Measurements from ENCODE around the gene PLA2G2F. TPM values are rescaled to one million over a fixed set of nuclear protein-coding genes. Genes with fewer than 3 reads are reported as not detected.

PLA2G2F gene
- total RNA-seq, 1 donor from 2014 or later = not detected

DNA sequence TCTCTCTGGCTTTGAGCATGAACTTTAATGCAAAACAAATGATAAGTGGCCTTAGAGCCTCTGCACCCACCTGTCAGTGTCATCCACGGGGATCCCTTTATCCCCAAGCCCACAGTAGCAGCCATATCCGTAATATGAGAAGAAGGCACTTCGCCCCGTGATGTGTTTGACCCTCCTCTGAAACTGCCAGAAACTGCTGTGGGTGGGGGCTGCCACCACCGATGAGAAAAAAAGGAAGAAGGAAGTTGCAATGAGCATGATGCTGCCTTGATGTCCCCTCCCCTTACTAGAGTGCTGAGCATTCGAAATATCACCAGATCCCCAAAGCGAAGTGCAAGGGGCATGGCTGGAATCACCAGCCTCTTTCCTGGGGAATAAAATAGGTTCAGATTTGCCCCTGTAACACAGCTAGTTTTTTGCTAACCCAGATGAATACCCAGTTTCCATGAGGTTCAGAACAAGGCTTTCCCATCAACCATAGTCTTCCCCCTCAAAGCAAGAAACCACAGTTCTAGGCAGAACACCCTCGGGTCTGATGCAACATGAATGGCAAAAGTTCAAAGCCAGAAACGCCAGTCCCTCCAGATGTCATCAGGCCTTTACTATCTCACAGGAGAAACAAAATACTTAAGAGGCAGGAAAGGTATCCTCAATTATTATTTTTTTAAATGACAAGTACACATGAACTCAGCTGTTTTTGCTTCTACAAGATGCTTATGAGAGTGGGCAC is 36.0 kb downstream of the PLA2G2F start:
- no peak overlapping the region for H3K4me3 ChIP-seq
- no peaks in the 10 kb centered on the region for H3K9me3 ChIP-seq
- intact Hi-C loops (cut with DNase I) = no loop called here
- H3K36me3 ChIP-seq = no peaks in the 10 kb centered on the region
- H3K27me3 ChIP-seq = no peaks in the 10 kb centered on the region
- TF ChIP-seq POLR2AphosphoS5 (IDR thresholded peaks at IDR 0.05; ENCODE audit: insufficient read depth in 1 of 2, low read depth in 1 of 2) = no peak
- no peak for DNase-seq (ENCODE audit: extremely low spot score in 2 of 2)
- no peaks in the 10 kb centered on the region for H3K4me1 ChIP-seq
- no peak overlapping the region for H3K27ac ChIP-seq

DNA sequence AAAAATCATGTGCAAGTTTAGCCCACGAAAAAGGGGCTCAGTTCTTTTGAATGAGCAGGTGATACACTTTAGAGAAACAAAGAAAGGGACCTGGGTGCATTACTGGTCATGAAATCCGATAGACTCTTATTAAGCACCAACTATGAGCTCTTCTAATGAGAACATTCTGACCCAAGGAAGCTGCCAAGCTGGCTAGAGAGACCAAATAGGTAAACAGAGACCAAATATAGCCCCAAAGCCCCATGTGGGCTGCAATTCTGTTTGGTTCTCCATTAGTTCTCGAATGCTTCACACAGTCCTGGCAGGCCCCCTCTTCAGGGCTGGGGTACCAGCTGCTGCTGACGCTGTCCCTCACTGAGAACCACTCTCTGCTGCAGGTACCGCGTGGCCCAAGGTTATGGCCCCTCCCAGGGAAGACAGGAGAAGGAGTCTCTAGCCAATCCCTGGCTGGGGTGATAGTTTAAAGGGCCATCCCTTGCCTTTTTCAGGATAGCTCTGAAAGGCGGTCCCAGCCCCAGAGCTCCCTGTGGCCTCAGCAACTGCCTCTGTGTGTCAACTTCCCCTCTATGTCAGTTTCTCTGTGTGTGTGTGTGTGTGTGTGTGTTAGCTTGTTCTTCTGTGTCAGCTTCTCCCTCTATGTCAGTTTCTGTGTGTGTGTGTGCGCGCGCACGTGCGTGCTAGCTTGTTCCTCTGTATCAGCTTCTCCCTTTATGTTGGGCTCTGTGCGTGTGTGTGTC is 39.7 kb downstream of the PLA2G2F start:
- no peaks in the 10 kb centered on the region for H3K9me3 ChIP-seq
- DNase-seq (ENCODE audit: extremely low spot score in 2 of 2) = no peak
- no peak overlapping the region for H3K27ac ChIP-seq
- TF ChIP-seq POLR2A (IDR thresholded peaks at IDR 0.05) (no peak), POLR2AphosphoS5 (IDR thresholded peaks at IDR 0.05; ENCODE audit: insufficient read depth in 1 of 2, low read depth in 1 of 2) (no peak)
- TF ChIP-seq, protein P1, sequence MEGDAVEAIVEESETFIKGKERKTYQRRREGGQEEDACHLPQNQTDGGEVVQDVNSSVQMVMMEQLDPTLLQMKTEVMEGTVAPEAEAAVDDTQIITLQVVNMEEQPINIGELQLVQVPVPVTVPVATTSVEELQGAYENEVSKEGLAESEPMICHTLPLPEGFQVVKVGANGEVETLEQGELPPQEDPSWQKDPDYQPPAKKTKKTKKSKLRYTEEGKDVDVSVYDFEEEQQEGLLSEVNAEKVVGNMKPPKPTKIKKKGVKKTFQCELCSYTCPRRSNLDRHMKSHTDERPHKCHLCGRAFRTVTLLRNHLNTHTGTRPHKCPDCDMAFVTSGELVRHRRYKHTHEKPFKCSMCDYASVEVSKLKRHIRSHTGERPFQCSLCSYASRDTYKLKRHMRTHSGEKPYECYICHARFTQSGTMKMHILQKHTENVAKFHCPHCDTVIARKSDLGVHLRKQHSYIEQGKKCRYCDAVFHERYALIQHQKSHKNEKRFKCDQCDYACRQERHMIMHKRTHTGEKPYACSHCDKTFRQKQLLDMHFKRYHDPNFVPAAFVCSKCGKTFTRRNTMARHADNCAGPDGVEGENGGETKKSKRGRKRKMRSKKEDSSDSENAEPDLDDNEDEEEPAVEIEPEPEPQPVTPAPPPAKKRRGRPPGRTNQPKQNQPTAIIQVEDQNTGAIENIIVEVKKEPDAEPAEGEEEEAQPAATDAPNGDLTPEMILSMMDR (IDR thresholded peaks at IDR 0.05) = no peak
- H3K27me3 ChIP-seq = no peaks in the 10 kb centered on the region
- intact Hi-C loops (cut with DNase I) = no loop called here
- no peak overlapping the region for H3K4me3 ChIP-seq
- H3K4me1 ChIP-seq = no peaks in the 10 kb centered on the region
- H3K36me3 ChIP-seq = no peaks in the 10 kb centered on the region

DNA sequence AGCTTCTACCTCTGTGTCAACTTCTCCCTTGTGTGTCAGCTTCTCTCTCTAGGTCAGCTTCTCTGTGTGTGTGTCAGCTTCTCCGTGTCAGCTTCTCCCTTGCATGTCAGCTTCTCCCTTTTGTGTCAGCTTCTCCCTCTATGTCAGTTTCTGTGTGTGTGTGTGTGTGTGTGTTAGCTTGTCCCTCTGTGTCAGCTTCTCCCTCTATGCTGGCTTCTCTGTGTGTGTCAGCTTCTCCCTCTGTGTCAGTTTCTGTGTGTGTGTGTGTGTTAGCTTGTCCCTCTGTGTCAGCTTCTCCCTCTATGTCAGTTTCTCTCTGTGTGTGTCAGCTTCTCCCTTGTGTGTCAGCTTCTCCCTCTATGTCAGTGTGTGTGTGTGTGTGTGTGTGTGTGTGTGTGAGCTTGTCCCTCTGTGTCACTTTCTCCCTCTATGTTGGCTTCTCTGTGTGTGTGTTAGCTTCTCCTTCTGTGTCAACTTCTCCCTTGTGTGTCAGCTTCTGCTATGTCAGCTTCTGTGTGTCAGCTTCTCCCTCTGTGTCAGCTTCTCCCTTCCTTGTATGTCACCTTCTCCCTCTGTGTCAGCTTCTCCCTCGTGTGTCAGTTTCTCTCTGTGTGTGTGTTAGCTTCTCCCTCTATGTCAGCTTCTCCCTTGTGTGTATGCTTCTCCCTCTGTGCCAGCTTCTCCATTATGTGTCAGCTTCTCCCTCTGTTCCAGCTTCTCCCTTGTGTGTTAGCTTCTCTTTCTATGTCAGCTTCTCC is 40.4 kb downstream of the PLA2G2F start:
- intact Hi-C loops (cut with DNase I) = no loop called here
- Histone ChIP-seq H3K4me1 (no peaks in the 10 kb centered on the region), H3K4me3 (no peak overlapping the region), H3K36me3 (no peaks in the 10 kb centered on the region), H3K27me3 (no peaks in the 10 kb centered on the region), H3K9me3 (no peaks in the 10 kb centered on the region), H3K27ac (no peak overlapping the region)
- DNase-seq (ENCODE audit: extremely low spot score in 2 of 2) = no peak
- TF ChIP-seq, protein P1 (IDR thresholded peaks at IDR 0.05) = no peak
- no peak for TF ChIP-seq POLR2A (IDR thresholded peaks at IDR 0.05)
- no peak for TF ChIP-seq POLR2AphosphoS5 (IDR thresholded peaks at IDR 0.05; ENCODE audit: insufficient read depth in 1 of 2, low read depth in 1 of 2)

DNA sequence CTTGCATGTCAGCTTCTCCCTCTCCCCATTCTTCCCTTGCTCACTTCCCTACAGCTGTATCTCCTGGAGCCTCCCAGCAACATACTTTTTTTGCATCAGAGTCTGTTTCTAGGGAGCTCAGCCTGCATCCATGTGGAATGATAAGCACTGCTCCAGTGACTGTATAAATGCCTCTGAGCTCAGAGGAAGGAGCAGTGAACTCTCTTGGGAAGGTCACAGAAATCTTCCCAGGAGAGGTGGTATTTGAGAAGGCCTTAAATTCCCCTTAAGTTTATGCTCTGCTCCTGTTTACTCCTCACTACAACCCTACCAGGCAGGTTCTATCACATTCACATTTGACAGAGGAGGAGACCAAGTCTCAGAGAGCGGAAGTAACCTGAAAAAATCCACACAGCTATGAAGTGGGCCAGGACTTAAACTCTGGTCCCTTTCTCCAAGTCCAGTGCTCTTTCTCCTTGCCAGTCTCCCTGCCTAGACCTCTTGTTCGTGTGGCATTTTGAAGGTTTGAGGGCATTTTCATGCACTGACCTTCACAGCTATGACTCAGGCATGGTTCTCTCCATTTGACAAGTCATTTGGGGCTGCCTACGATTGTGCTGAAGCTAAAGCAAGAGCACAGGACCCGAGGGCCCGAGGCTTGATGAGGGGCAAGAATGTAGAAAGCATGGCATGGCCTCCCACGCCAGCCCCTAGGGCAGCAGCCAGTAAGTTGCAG is 41.2 kb downstream of the PLA2G2F start:
- H3K27ac ChIP-seq = no peak overlapping the region
- H3K4me3 ChIP-seq = no peak overlapping the region
- H3K4me1 ChIP-seq = no peaks in the 10 kb centered on the region
- TF ChIP-seq, protein P1 (IDR thresholded peaks at IDR 0.05) = no peak
- no peak for TF ChIP-seq POLR2A (IDR thresholded peaks at IDR 0.05)
- TF ChIP-seq POLR2AphosphoS5 (IDR thresholded peaks at IDR 0.05; ENCODE audit: insufficient read depth in 1 of 2, low read depth in 1 of 2) = no peak
- intact Hi-C loops (cut with DNase I) = no loop called here
- no peak for DNase-seq (ENCODE audit: extremely low spot score in 2 of 2)
- no peaks in the 10 kb centered on the region for H3K9me3 ChIP-seq
- H3K27me3 ChIP-seq = no peaks in the 10 kb centered on the region
- no peaks in the 10 kb centered on the region for H3K36me3 ChIP-seq

DNA sequence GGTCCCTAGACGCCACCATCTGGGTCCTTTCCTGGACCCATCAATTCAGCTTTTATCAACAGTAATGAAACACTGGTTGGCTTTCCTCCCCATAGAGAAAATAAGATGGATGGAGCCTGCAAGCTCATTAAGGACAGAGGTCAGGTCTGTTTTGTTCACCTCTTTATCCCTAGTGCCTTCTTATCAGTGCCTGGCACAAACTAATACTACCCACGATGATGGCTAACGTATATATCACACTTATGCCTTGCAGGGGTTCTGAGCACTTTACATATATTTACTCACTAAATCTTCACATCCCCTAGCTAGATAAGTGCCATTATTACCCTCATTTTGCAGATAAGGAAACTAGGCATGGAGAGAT is 41.7 kb downstream of the PLA2G2F start:
- no peaks in the 10 kb centered on the region for H3K27me3 ChIP-seq
- no peak overlapping the region for H3K4me3 ChIP-seq
- TF ChIP-seq, protein P1 (IDR thresholded peaks at IDR 0.05) = no peak
- no peaks in the 10 kb centered on the region for H3K9me3 ChIP-seq
- H3K4me1 ChIP-seq = peaks cover 2% of the 10 kb centered on the region
- intact Hi-C loops (cut with DNase I) = no loop called here
- no peak for DNase-seq (ENCODE audit: extremely low spot score in 2 of 2)
- H3K36me3 ChIP-seq = no peaks in the 10 kb centered on the region
- no peak overlapping the region for H3K27ac ChIP-seq

Measured in vagina (tissue), 2 donors.